Glomerular visceral epithelial cell (primary cell): ENCODE measurements around the gene TMEM240.
"Not testable (repeated sequence)": the region's sequence is repeated elsewhere in the genome, so short reads cannot be mapped to it uniquely, and the experiment has no call there.

Experiments used
- DNase-seq: peaks from one replicate; pipeline ENCODE4 v3.0.0-alpha.2; 2016; ENCODE audit errors: extremely low spot score

Gene TMEM240

GRCh38 chr1:1524750-1525383 is 15.6 kb downstream of the TMEM240 start:
- DNase-seq: not testable (repeated sequence)

GRCh38 chr1:1523651-1524050 is 16.8 kb downstream of the TMEM240 start:
- DNase-seq: not testable (repeated sequence)

- DNase-seq: not testable (repeated sequence)
These were observed 17.2 kb downstream of the TMEM240 start for GRCh38 chr1:1523226-1523625.

- not testable (repeated sequence) for DNase-seq
These were observed 17.9 kb downstream of the TMEM240 start for GRCh38 chr1:1522536-1522935.

- no peak for DNase-seq
These were observed 19.1 kb downstream of the TMEM240 start for GRCh38 chr1:1521331-1521730.

- DNase-seq: not testable (repeated sequence)
These were observed 20.5 kb downstream of the TMEM240 start for GRCh38 chr1:1519805-1520505.

GRCh38 chr1:1518621-1519007 is 21.8 kb downstream of the TMEM240 start:
- not testable (repeated sequence) for DNase-seq

- no peak for DNase-seq
These were observed 22.3 kb downstream of the TMEM240 start for GRCh38 chr1:1517973-1518620.

GRCh38 chr1:1516923-1517322 is 23.5 kb downstream of the TMEM240 start:
- not testable (repeated sequence) for DNase-seq

GRCh38 chr1:1514376-1514775 is 26.0 kb downstream of the TMEM240 start:
- DNase-seq: not testable (repeated sequence)

- DNase-seq: not testable (repeated sequence)
These were observed 26.7 kb downstream of the TMEM240 start for GRCh38 chr1:1513675-1514074.

- DNase-seq: not testable (repeated sequence)
These were observed 28.0 kb downstream of the TMEM240 start for GRCh38 chr1:1512425-1512824.

- peak; percentile 96 for DNase-seq
These were observed 28.7 kb downstream of the TMEM240 start, which contains the start of gene ATAD3A for GRCh38 chr1:1511533-1512285. ATAD3A (plus strand) TSS chr1:1512162; CDS start chr1:1512269, 107 bp downstream.

- peak; percentile 30 for DNase-seq
These were observed 29.4 kb downstream of the TMEM240 start for GRCh38 chr1:1510912-1511532.

GRCh38 chr1:1509465-1509850 is 31.0 kb downstream of the TMEM240 start:
- not testable (repeated sequence) for DNase-seq

- DNase-seq: not testable (repeated sequence)
These were observed 31.5 kb downstream of the TMEM240 start for GRCh38 chr1:1508775-1509464.

GRCh38 chr1:1507305-1507704 is 33.1 kb downstream of the TMEM240 start:
- DNase-seq: no peak

- DNase-seq: not testable (repeated sequence)
These were observed 34.6 kb downstream of the TMEM240 start for GRCh38 chr1:1505801-1506200.

GRCh38 chr1:1505366-1505798 is 35.0 kb downstream of the TMEM240 start:
- peak; percentile 40 for DNase-seq

GRCh38 chr1:1504777-1505365 is 35.6 kb downstream of the TMEM240 start:
- peak; percentile 82 for DNase-seq
